GM21381 (cell line): Measurements from ENCODE around the gene ZBTB20.

Source experiments
- ATAC-seq: cut with Tn5 transposase; IDR thresholded peaks from one replicate; pipeline ENCODE4 v1.9.1; 2021; ENCODE audit warnings: mild to moderate bottlenecking, moderate library complexity; ENCODE audit not compliant: unreplicated experiment

The ZBTB20 gene

GRCh38 chr3:114792159-114792918 lies 354.7 kb downstream of the ZBTB20 start:
- no peak for ATAC-seq

GRCh38 chr3:114790752-114791151 lies 356.3 kb downstream of the ZBTB20 start:
- ATAC-seq, result no peak

DNA sequence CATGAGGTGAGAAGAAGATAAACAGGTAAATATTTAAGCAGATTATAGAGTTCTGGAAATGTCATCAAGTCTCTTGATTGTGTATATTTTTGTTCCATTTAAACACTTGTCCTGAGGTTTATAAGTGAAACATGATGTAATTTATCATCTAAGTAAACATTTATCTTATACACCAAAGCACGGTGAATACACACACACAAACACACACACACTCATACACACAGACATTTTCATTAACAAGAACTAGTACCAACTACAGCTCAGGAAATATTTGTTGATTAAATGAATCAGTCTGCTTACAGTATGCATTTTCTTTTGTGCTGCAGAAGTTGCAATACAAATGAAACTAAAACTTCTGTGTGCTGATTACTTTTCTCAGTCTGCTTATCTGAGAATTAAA lies 357.3 kb downstream of the ZBTB20 start:
- no peak for ATAC-seq

DNA sequence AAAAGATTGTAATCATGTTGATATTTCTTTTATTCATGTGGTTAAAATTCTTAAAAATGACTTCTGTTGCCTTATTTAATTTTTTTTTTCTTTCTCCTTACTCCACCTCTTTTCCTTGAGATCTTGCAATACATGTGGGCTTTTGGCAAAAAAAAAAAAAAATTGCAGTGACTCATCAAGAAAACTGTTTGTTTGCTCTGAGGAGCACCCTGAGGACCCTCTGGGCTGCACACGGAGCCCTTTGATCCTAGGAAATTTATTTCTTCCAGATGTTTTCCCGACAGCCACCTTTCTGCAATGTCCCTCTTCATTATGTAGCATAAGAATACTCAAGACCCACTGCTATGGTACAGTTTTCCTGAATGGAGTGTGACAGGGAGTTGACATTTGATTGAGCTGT lies 371.7 kb downstream of the ZBTB20 start:
- no peak for ATAC-seq

DNA sequence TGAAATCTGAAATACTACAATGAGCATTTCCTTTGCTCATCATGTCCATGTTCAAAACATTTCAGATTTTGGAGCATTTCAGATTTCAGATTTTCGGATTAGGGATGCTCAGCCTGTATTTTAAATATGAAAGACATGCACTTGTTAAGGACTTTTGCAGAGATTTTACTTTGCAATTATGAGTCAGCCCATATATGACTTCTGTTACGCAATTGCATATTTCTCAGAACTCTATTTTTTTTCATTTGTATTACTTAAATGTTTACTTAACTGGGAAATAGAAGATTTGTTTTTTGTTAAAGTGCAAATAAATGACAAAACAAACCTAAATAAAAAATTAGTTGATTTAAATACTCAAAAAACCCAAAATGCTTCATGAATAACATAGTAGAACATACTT lies 376.2 kb downstream of the ZBTB20 start:
- ATAC-seq, result no peak

GRCh38 chr3:114764056-114764492 lies 383.0 kb downstream of the ZBTB20 start:
- no peak for ATAC-seq

DNA sequence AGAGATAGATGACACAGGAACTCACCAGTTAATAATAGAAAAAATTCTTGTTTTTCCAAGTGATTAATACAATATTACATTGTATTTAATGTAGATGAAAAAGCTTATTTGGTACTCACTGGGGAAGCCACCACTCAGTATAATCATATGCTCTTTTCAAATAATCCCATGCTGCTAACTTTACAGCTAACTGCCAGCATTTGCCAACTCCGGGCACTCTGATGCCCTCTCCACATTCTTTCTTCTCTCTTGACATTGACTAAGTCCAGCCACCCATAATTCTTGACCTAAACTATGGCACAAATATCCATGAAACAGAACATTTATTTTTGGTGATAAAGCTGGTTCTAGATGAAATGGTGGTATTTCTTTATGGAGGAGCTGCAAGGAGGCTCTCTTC lies 384.9 kb downstream of the ZBTB20 start:
- ATAC-seq, result no peak

- ATAC-seq, result no peak
Observed at GRCh38 chr3:114760679-114761078, 386.4 kb downstream of the ZBTB20 start.

- ATAC-seq, result no peak
Observed at GRCh38 chr3:114758831-114759699, 388.0 kb downstream of the ZBTB20 start.

- ATAC-seq, result peak; percentile 68
Observed at GRCh38 chr3:114756506-114757279, 390.4 kb downstream of the ZBTB20 start.

DNA sequence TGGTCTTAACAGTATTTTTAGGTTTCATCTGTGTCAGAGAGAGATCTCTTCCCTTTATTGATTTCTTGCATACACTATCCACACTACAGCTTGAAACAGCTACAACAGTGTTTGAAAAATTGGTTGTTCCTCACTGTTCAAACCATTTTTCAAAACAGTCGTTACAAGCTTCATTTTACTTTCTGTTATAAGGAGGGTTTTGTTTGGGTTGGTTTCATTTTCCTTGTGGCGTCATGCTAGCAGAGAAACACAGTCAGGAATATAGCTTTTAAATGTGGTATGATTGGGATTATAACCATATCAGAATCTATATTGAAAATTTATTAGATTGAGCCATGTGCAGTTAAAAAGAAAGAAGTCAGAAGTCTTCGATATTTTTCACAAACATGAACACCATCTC lies 400.6 kb downstream of the ZBTB20 start:
- peak; percentile 60 for ATAC-seq

GRCh38 chr3:114745322-114746240 lies 401.5 kb downstream of the ZBTB20 start:
- ATAC-seq, result no peak

- ATAC-seq, result no peak
Observed at GRCh38 chr3:114743746-114744485, 403.2 kb downstream of the ZBTB20 start.

GRCh38 chr3:114741066-114741465 lies 406.0 kb downstream of the ZBTB20 start:
- no peak for ATAC-seq

GRCh38 chr3:114739627-114740026 lies 407.5 kb downstream of the ZBTB20 start:
- ATAC-seq, result no peak

- ATAC-seq, result no peak
Observed at GRCh38 chr3:114732353-114732752, 414.7 kb downstream of the ZBTB20 start.

- ATAC-seq, result no peak
Observed at GRCh38 chr3:114730397-114730796, 416.7 kb downstream of the ZBTB20 start.

DNA sequence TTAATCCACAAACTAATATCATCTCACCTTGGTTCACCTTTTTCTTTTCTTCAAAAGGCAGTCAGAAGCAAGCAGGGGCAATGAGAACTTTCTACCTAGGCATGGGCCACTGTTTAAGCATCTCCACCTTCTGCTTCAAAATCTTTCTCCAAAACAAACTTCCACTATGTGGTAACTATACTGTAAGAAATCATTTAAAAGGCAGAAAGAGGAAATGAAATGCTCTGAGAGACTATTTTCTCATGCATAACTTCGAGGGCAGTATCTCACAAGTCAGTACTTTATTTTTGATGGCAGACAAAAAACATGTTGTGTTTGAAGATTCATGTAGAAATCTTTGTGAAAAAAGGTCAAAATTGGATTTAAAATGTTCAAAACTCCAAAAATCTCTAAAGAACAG lies 419.7 kb downstream of the ZBTB20 start:
- ATAC-seq, result no peak

- no peak for ATAC-seq
Observed at GRCh38 chr3:114725966-114726365, 421.1 kb downstream of the ZBTB20 start.

- no peak for ATAC-seq
Observed at GRCh38 chr3:114722530-114722929, 424.6 kb downstream of the ZBTB20 start.
